Stomach (tissue), 4 donors: ENCODE data around the gene INPP4B.

Experiments used
- CTCF ChIP-seq, 7 experiments: fragments of 450-650 bp in 4 of 7; fragments of 200-600 bp in 3 of 7; sonication (generic) in 3 of 7; IDR thresholded peaks; one replicate each; pipeline ENCODE4 v1.5.1; 2016 to 2019; ENCODE audit warnings: antibody characterized with exemption in 7 of 7, control low read depth in 2 of 7, mild to moderate bottlenecking in 1 of 7
- POLR2A ChIP-seq, 4 donors: fragments of 450-650 bp; IDR thresholded peaks; one replicate each; pipeline ENCODE4 v1.6.1; 2016; ENCODE audit warnings: antibody characterized with exemption in 4 of 4, control low read depth in 2 of 4, mild to moderate bottlenecking in 1 of 4, moderate library complexity in 1 of 4

- no peak for TF ChIP-seq POLR2A (IDR thresholded peaks at IDR 0.05)
- TF ChIP-seq CTCF (IDR thresholded peaks at IDR 0.05): no peak
Measured at GRCh38 chr4:142447009-142447408, 399.1 kb downstream of the INPP4B start.
